Measurements from ENCODE around the gene TEX35. TPM values are rescaled to one million over a fixed set of nuclear protein-coding genes. Genes with fewer than 3 reads are reported as not detected.

The TEX35 gene
- total RNA-seq, 5 donors from 2014 or later (not counting 1 experiment from before 2014, with no cell fraction given), result not detected

GRCh38 chr1:178540646-178541045 is 27.7 kb downstream of the TEX35 start:
- peaks cover 5% of the 10 kb centered on the region for H3K36me3 Mint-ChIP-seq
- DNase-seq (no peak), ATAC-seq (replicated peaks in 1 of 4) (no peak)
- no peak overlapping the region for H3K27ac Mint-ChIP-seq
- no peak overlapping the region for H3K27ac ChIP-seq (ENCODE audit: low read length)
- peaks cover 0 to 7% of the 10 kb centered on the region in 2 experiments for H3K27me3 ChIP-seq (replicated peaks in 1 of 2; ENCODE audit: control insufficient read depth in 2 of 2, extremely low read depth in 1 of 2, insufficient read depth in 2 of 2, low read length in 1 of 2)
- CTCF ChIA-PET, result interaction anchor here in 1 of 2 donors (1.3 kb wide), 1 partner anchor 8 kb away, joined by 3 read pairs; no protein-coding TSS in a partner anchor
- H3K4me3 Mint-ChIP-seq, result peak overlapping the region in 1 of 3 donors; percentile 55
- POLR2A ChIA-PET, result no interaction called here
- 97% methylated on average over 3 of the region's 7 CpGs for WGBS (ENCODE audit: insufficient coverage)
- no peaks in the 10 kb centered on the region for H3K9me3 Mint-ChIP-seq
- no peak overlapping the region for H3K4me3 ChIP-seq (ENCODE audit: control insufficient read depth in 1 of 2, extremely low read depth in 1 of 2, low read length in 1 of 2)
- H3K4me1 Mint-ChIP-seq, result peaks cover 9 to 18% (median 11%) of the 10 kb centered on the region in 3 donors
- H3K36me3 ChIP-seq (ENCODE audit: control insufficient read depth in 2 of 2, extremely low read depth in 1 of 2, insufficient read depth in 1 of 2, low read length in 1 of 2), result no peaks in the 10 kb centered on the region
- H3K4me1 ChIP-seq (ENCODE audit: control insufficient read depth in 1 of 2, extremely low read depth in 1 of 2, insufficient read depth in 2 of 2, low read length in 2 of 2), result peaks cover 0 to 19% of the 10 kb centered on the region in 2 experiments
- peaks cover 0 to 4% of the 10 kb centered on the region in 2 donors for H3K27me3 Mint-ChIP-seq
- H3K9me3 ChIP-seq, result no peaks in the 10 kb centered on the region

- Histone ChIP-seq H3K36me3 (ENCODE audit: control insufficient read depth in 2 of 2, extremely low read depth in 1 of 2, insufficient read depth in 1 of 2, low read length in 1 of 2) (no peaks in the 10 kb centered on the region), H3K4me3 (ENCODE audit: control insufficient read depth in 1 of 2, extremely low read depth in 1 of 2, low read length in 1 of 2) (no peak overlapping the region), H3K27ac (ENCODE audit: low read length) (no peak overlapping the region), H3K27me3 (replicated peaks in 1 of 2; ENCODE audit: control insufficient read depth in 2 of 2, extremely low read depth in 1 of 2, insufficient read depth in 2 of 2, low read length in 1 of 2) (peaks cover 0 to 7% of the 10 kb centered on the region in 2 experiments), H3K4me1 (ENCODE audit: control insufficient read depth in 1 of 2, extremely low read depth in 1 of 2, insufficient read depth in 2 of 2, low read length in 2 of 2) (peaks cover 0 to 19% of the 10 kb centered on the region in 2 experiments), H3K9me3 (no peaks in the 10 kb centered on the region)
- ChIA-PET CTCF (interaction anchor here in 1 of 2 donors (1.3 kb wide), 1 partner anchor 9 kb away, joined by 3 read pairs; no protein-coding TSS in a partner anchor), POLR2A (no interaction called here)
- Mint-ChIP-seq H3K4me1 (peaks cover 9 to 21% (median 11%) of the 10 kb centered on the region in 3 donors), H3K36me3 (peaks cover 5% of the 10 kb centered on the region), H3K4me3 (peak overlapping the region; percentile 84 to 90 (median 88)), H3K27ac (peak overlapping the region; percentile 39 to 88), H3K9me3 (no peaks in the 10 kb centered on the region), H3K27me3 (peaks cover 0 to 4% of the 10 kb centered on the region in 2 donors)
- ATAC-seq (replicated peaks in 1 of 4), result no peak
- 83% methylated on average over 1 of the region's 5 CpGs for WGBS (ENCODE audit: insufficient coverage)
- no peak for DNase-seq
Measured at GRCh38 chr1:178541379-178541778, 28.5 kb downstream of the TEX35 start.

- H3K36me3 Mint-ChIP-seq, result peaks cover 5% of the 10 kb centered on the region
- no peaks in the 10 kb centered on the region for H3K9me3 ChIP-seq
- H3K27me3 Mint-ChIP-seq, result peaks cover 0 to 4% of the 10 kb centered on the region in 2 donors
- 4% methylated on average over 28 of the region's 33 CpGs for WGBS (ENCODE audit: insufficient coverage)
- ATAC-seq (replicated peaks in 1 of 4), result peak; percentile 46 to 66 (median 59)
- H3K4me1 Mint-ChIP-seq, result peaks cover 9 to 21% (median 11%) of the 10 kb centered on the region in 3 donors
- peaks cover 0 to 19% of the 10 kb centered on the region in 2 experiments for H3K4me1 ChIP-seq (ENCODE audit: control insufficient read depth in 1 of 2, extremely low read depth in 1 of 2, insufficient read depth in 2 of 2, low read length in 2 of 2)
- H3K4me3 Mint-ChIP-seq, result peak overlapping the region; percentile 84 to 90 (median 88)
- peaks cover 0 to 7% of the 10 kb centered on the region in 2 experiments for H3K27me3 ChIP-seq (replicated peaks in 1 of 2; ENCODE audit: control insufficient read depth in 2 of 2, extremely low read depth in 1 of 2, insufficient read depth in 2 of 2, low read length in 1 of 2)
- POLR2A ChIA-PET, result no interaction called here
- H3K27ac Mint-ChIP-seq, result peak overlapping the region; percentile 61 to 88
- peak overlapping the region; percentile 77 to 92 for H3K4me3 ChIP-seq (ENCODE audit: control insufficient read depth in 1 of 2, extremely low read depth in 1 of 2, low read length in 1 of 2)
- DNase-seq, result peak in 12 of 35 experiments; percentile 4 to 48 (median 18)
- no peaks in the 10 kb centered on the region for H3K9me3 Mint-ChIP-seq
- CTCF ChIA-PET, result interaction anchor here (0.7 to 2.2 kb wide), 4 partner anchors 212 to 463 kb away, joined by 3 to 12 read pairs (median 4); no protein-coding TSS in a partner anchor
- H3K27ac ChIP-seq (ENCODE audit: low read length), result peak overlapping the region; percentile 28
- H3K36me3 ChIP-seq (ENCODE audit: control insufficient read depth in 2 of 2, extremely low read depth in 1 of 2, insufficient read depth in 1 of 2, low read length in 1 of 2), result no peaks in the 10 kb centered on the region
Measured at GRCh38 chr1:178541829-178542553, 29.1 kb downstream of the TEX35 start.

GRCh38 chr1:178542554-178543289 is 29.8 kb downstream of the TEX35 start:
- WGBS (ENCODE audit: insufficient coverage), result under 1% methylated on average over 43 of the region's 66 CpGs
- Histone ChIP-seq H3K27me3 (replicated peaks in 1 of 2; ENCODE audit: control insufficient read depth in 2 of 2, extremely low read depth in 1 of 2, insufficient read depth in 2 of 2, low read length in 1 of 2) (peaks cover 0 to 7% of the 10 kb centered on the region in 2 experiments), H3K9me3 (no peaks in the 10 kb centered on the region), H3K4me3 (ENCODE audit: control insufficient read depth in 1 of 2, extremely low read depth in 1 of 2, low read length in 1 of 2) (peak overlapping the region; percentile 77 to 92), H3K4me1 (ENCODE audit: control insufficient read depth in 1 of 2, extremely low read depth in 1 of 2, insufficient read depth in 2 of 2, low read length in 2 of 2) (peaks cover 0 to 19% of the 10 kb centered on the region in 2 experiments), H3K27ac (ENCODE audit: low read length) (peak overlapping the region; percentile 28), H3K36me3 (ENCODE audit: control insufficient read depth in 2 of 2, extremely low read depth in 1 of 2, insufficient read depth in 1 of 2, low read length in 1 of 2) (no peaks in the 10 kb centered on the region)
- ChIA-PET POLR2A (no interaction called here), CTCF (interaction anchor here (0.7 to 2.2 kb wide), 4 partner anchors 211 to 751 kb away, joined by 3 to 12 read pairs (median 4); partner anchors contain the start of gene SOAT1 (in 1 of the 2))
- H3K27ac Mint-ChIP-seq, result peak overlapping the region; percentile 61 to 88
- no peaks in the 10 kb centered on the region for H3K9me3 Mint-ChIP-seq
- peaks cover 9 to 21% (median 11%) of the 10 kb centered on the region in 3 donors for H3K4me1 Mint-ChIP-seq
- ATAC-seq (replicated peaks in 1 of 4) (peak; percentile 90 to 92 (median 91)), DNase-seq (peak; percentile 53 to 90 (median 78))
- H3K4me3 Mint-ChIP-seq, result peak overlapping the region; percentile 84 to 90 (median 88)
- peaks cover 5% of the 10 kb centered on the region for H3K36me3 Mint-ChIP-seq
- peaks cover 0 to 4% of the 10 kb centered on the region in 2 donors for H3K27me3 Mint-ChIP-seq

- Mint-ChIP-seq H3K4me1 (peaks cover 9 to 21% (median 11%) of the 10 kb centered on the region in 3 donors), H3K27ac (no peak overlapping the region), H3K27me3 (no peaks in the 10 kb centered on the region), H3K4me3 (peak overlapping the region; percentile 84 to 90 (median 88)), H3K36me3 (peaks cover 5% of the 10 kb centered on the region), H3K9me3 (no peaks in the 10 kb centered on the region)
- ChIA-PET CTCF (interaction anchor here (0.6 to 2.2 kb wide), 5 partner anchors 211 to 751 kb away, joined by 3 to 12 read pairs (median 5); partner anchors contain the start of gene SOAT1 (in 1 of the 2)), POLR2A (no interaction called here)
- Histone ChIP-seq H3K36me3 (ENCODE audit: control insufficient read depth in 2 of 2, extremely low read depth in 1 of 2, insufficient read depth in 1 of 2, low read length in 1 of 2) (no peaks in the 10 kb centered on the region), H3K4me3 (ENCODE audit: control insufficient read depth in 1 of 2, extremely low read depth in 1 of 2, low read length in 1 of 2) (peak overlapping the region; percentile 77 to 92), H3K27ac (ENCODE audit: low read length) (no peak overlapping the region), H3K27me3 (replicated peaks in 1 of 2; ENCODE audit: control insufficient read depth in 2 of 2, extremely low read depth in 1 of 2, insufficient read depth in 2 of 2, low read length in 1 of 2) (peaks cover 0 to 6% of the 10 kb centered on the region in 2 experiments), H3K4me1 (ENCODE audit: control insufficient read depth in 1 of 2, extremely low read depth in 1 of 2, insufficient read depth in 2 of 2, low read length in 2 of 2) (peaks cover 0 to 19% of the 10 kb centered on the region in 2 experiments), H3K9me3 (no peaks in the 10 kb centered on the region)
- WGBS (ENCODE audit: insufficient coverage), result 72% methylated on average over 10 of the region's 10 CpGs
- ATAC-seq (replicated peaks in 1 of 4), result no peak
- DNase-seq, result peak in 2 of 35 experiments; percentile 1 to 11
Measured at GRCh38 chr1:178543290-178543607, 30.3 kb downstream of the TEX35 start.

GRCh38 chr1:178544531-178544930 is 31.6 kb downstream of the TEX35 start:
- H3K9me3 Mint-ChIP-seq, result no peaks in the 10 kb centered on the region
- peaks cover 11% of the 10 kb centered on the region for H3K36me3 Mint-ChIP-seq
- H3K27me3 Mint-ChIP-seq, result no peaks in the 10 kb centered on the region
- POLR2A ChIA-PET, result no interaction called here
- no peak for ATAC-seq (replicated peaks in 1 of 4)
- H3K4me1 Mint-ChIP-seq, result peaks cover 9 to 21% (median 11%) of the 10 kb centered on the region in 3 donors
- peak overlapping the region; percentile 46 to 84 (median 62) for H3K4me3 Mint-ChIP-seq
- CTCF ChIA-PET, result no interaction called here
- Histone ChIP-seq H3K4me3 (ENCODE audit: control insufficient read depth in 1 of 2, extremely low read depth in 1 of 2, low read length in 1 of 2) (no peak overlapping the region), H3K27me3 (replicated peaks in 1 of 2; ENCODE audit: control insufficient read depth in 2 of 2, extremely low read depth in 1 of 2, insufficient read depth in 2 of 2, low read length in 1 of 2) (no peaks in the 10 kb centered on the region), H3K27ac (ENCODE audit: low read length) (no peak overlapping the region), H3K9me3 (no peaks in the 10 kb centered on the region), H3K4me1 (ENCODE audit: control insufficient read depth in 1 of 2, extremely low read depth in 1 of 2, insufficient read depth in 2 of 2, low read length in 2 of 2) (peaks cover 0 to 19% of the 10 kb centered on the region in 2 experiments), H3K36me3 (ENCODE audit: control insufficient read depth in 2 of 2, extremely low read depth in 1 of 2, insufficient read depth in 1 of 2, low read length in 1 of 2) (no peaks in the 10 kb centered on the region)
- WGBS (ENCODE audit: insufficient coverage), result 60% methylated on average over 1 of the region's 9 CpGs
- H3K27ac Mint-ChIP-seq, result no peak overlapping the region
- no peak for DNase-seq

Measured in T-cell (primary cell).